Measurements from ENCODE around the gene EIF2D.

EIF2D gene

GRCh38 chr1:206568779-206569352 lies 43.4 kb downstream of the EIF2D start:
- DNase-seq, result no peak

- DNase-seq, result no peak
Observed at GRCh38 chr1:206568256-206568655, 44.0 kb downstream of the EIF2D start.

GRCh38 chr1:206566999-206567398 lies 45.3 kb downstream of the EIF2D start:
- DNase-seq, result no peak

GRCh38 chr1:206565995-206566394 lies 46.3 kb downstream of the EIF2D start:
- DNase-seq, result no peak

- DNase-seq, result no peak
Observed at GRCh38 chr1:206563367-206564207, 48.7 kb downstream of the EIF2D start.

- no peak for DNase-seq
Observed at GRCh38 chr1:206560007-206560716, 52.1 kb downstream of the EIF2D start.

- no peak for DNase-seq
Observed at GRCh38 chr1:206559672-206559995, 52.6 kb downstream of the EIF2D start.

- no peak for DNase-seq
Observed at GRCh38 chr1:206558794-206559671, 53.2 kb downstream of the EIF2D start.

- no peak for DNase-seq
Observed at GRCh38 chr1:206557636-206558473, 54.4 kb downstream of the EIF2D start.

GRCh38 chr1:206556750-206557635 lies 55.3 kb downstream of the EIF2D start:
- no peak for DNase-seq

GRCh38 chr1:206556047-206556749 lies 56.1 kb downstream of the EIF2D start:
- no peak for DNase-seq

GRCh38 chr1:206555473-206555935 lies 56.8 kb downstream of the EIF2D start:
- no peak for DNase-seq

- DNase-seq, result no peak
Observed at GRCh38 chr1:206554701-206555472, 57.4 kb downstream of the EIF2D start.

GRCh38 chr1:206554211-206554610 lies 58.1 kb downstream of the EIF2D start:
- no peak for DNase-seq

- no peak for DNase-seq
Observed at GRCh38 chr1:206551986-206552326, 60.3 kb downstream of the EIF2D start.

- no peak for DNase-seq
Observed at GRCh38 chr1:206551296-206551985, 60.8 kb downstream of the EIF2D start.

- no peak for DNase-seq
Observed at GRCh38 chr1:206550446-206550845, 61.8 kb downstream of the EIF2D start.

- no peak for DNase-seq
Observed at GRCh38 chr1:206547104-206547503, 65.2 kb downstream of the EIF2D start.

- DNase-seq, result no peak
Observed at GRCh38 chr1:206545351-206545750, 66.9 kb downstream of the EIF2D start.

Measured in NCI-H524 treated with DMSO at 0.1 percent for 48 hours (cell line).